ENCODE data around the gene MAP7D3. TPM values are rescaled to one million over a fixed set of nuclear protein-coding genes. Genes with fewer than 3 reads are reported as not detected.

MAP7D3 gene
- total and polyA plus RNA-seq, 10 of the 15 experiments (the other 5 are each of a cell fraction or from before 2014, with no cell fraction given): 9.1 to 24.0 (median 11.0) TPM

DNA sequence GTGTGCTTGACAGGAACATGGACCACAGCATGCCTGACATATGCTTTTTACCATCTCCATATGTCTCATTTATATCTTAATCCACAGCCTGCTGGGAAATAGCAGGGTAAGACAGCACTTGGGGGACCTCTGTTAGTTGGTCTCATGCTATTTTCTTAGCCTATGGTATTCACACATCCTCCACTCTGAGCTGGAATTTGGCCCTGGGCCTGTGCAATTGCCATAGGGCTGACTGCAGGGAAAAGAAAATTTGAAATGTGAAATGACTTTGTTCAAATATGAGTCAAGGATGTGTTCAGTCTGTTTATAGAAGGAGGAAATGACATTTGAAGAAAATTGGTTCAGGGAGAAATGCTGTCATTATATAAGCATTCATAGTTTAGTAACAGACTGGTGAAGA is 9.6 kb upstream of the MAP7D3 start:
- ChIA-PET CTCF (no interaction called here), POLR2A (no interaction called here), SMC1A (ENCODE audit: uncharacterized antibody, unreplicated experiment) (no interaction called here), RAD21 (ENCODE audit: unreplicated experiment) (no interaction called here)
- H3K9ac ChIP-seq (ENCODE audit: control insufficient read depth, insufficient read depth, low read length): no peak overlapping the region
- no peaks in the 10 kb centered on the region for H3K36me3 ChIP-seq (ENCODE audit: control insufficient read depth in 2 of 2, insufficient read depth in 2 of 2, low read length in 1 of 2)
- no peaks in the 10 kb centered on the region for H3K27me3 ChIP-seq (replicated peaks in 1 of 2; ENCODE audit: control insufficient read depth in 2 of 2, insufficient read depth in 2 of 2, low read length in 1 of 2)
- H2AFZ ChIP-seq (ENCODE audit: control insufficient read depth, low read depth, low read length): no peak overlapping the region
- H4K20me1 ChIP-seq (ENCODE audit: control insufficient read depth, insufficient read depth): no peaks in the 10 kb centered on the region
- in situ Hi-C loops (cut with MboI) (loop anchor here (10.0 kb wide), 2 partner anchors 226 to 434 kb away; no protein-coding TSS in a partner anchor), intact Hi-C loops (cut with micrococcal nuclease; ENCODE audit: unreplicated experiment) (no loop called here)
- no TSS peak for BruUV-seq (replicated peaks)
- no peak overlapping the region for H3K4me2 ChIP-seq (ENCODE audit: control insufficient read depth, insufficient read depth)
- H3K9me3 ChIP-seq (replicated peaks; ENCODE audit: control insufficient read depth, insufficient read depth, low read length): no peaks in the 10 kb centered on the region
- no peaks in the 10 kb centered on the region for H3K79me2 ChIP-seq (ENCODE audit: control insufficient read depth, insufficient read depth, low read length)
- no peaks in the 10 kb centered on the region for H3K4me1 ChIP-seq (ENCODE audit: control insufficient read depth, insufficient read depth, low read length)
- ATAC-seq (no peak), FAIRE-seq (no peak), DNase-seq (ENCODE audit: low read depth, low spot score) (no peak)
- H3K4me3 ChIP-seq: no peak overlapping the region
- no peak overlapping the region for H3K27ac ChIP-seq (ENCODE audit: control insufficient read depth, insufficient read depth)
- TF ChIP-seq ZSCAN29 (IDR thresholded peaks at IDR 0.05): no peak

DNA sequence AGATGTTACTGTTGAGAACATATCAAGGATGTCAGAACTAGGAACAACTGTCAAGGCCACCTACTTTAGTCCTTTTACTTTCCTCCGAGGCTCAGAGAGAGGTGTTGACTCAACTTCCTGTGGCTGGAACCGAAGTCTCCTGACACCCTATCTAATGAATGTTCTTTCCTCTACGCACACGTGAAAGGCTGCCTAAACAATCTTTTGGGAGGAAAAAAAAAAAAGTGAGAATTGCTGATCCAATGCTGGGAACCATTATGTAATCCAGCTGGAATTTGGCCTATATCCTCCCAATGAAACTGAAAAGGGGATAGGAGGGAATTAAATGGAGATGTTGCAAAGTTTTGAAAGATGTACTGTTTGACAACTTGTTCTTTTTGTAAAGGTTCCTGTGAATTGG is 8.3 kb upstream of the MAP7D3 start:
- Histone ChIP-seq H3K9me3 (replicated peaks; ENCODE audit: control insufficient read depth, insufficient read depth, low read length) (no peaks in the 10 kb centered on the region), H3K4me1 (ENCODE audit: control insufficient read depth, insufficient read depth, low read length) (no peaks in the 10 kb centered on the region), H3K79me2 (ENCODE audit: control insufficient read depth, insufficient read depth, low read length) (no peaks in the 10 kb centered on the region), H3K9ac (ENCODE audit: control insufficient read depth, insufficient read depth, low read length) (no peak overlapping the region), H3K4me3 (no peak overlapping the region), H3K27ac (ENCODE audit: control insufficient read depth, insufficient read depth) (no peak overlapping the region), H3K27me3 (replicated peaks in 1 of 2; ENCODE audit: control insufficient read depth in 2 of 2, insufficient read depth in 2 of 2, low read length in 1 of 2) (no peaks in the 10 kb centered on the region), H3K4me2 (ENCODE audit: control insufficient read depth, insufficient read depth) (no peak overlapping the region), H3K36me3 (ENCODE audit: control insufficient read depth in 2 of 2, insufficient read depth in 2 of 2, low read length in 1 of 2) (no peaks in the 10 kb centered on the region), H2AFZ (ENCODE audit: control insufficient read depth, low read depth, low read length) (no peak overlapping the region), H4K20me1 (ENCODE audit: control insufficient read depth, insufficient read depth) (no peaks in the 10 kb centered on the region)
- no peak for FAIRE-seq
- ATAC-seq: no peak
- BruUV-seq (replicated peaks): no TSS peak
- intact Hi-C loops (cut with micrococcal nuclease; ENCODE audit: unreplicated experiment): no loop called here
- RAD21 ChIA-PET (ENCODE audit: unreplicated experiment): no interaction called here
- POLR2A ChIA-PET: no interaction called here
- SMC1A ChIA-PET (ENCODE audit: uncharacterized antibody, unreplicated experiment): no interaction called here
- in situ Hi-C loops (cut with MboI): no loop called here
- CTCF ChIA-PET: no interaction called here
- no peak for TF ChIP-seq RAD21 (IDR thresholded peaks at IDR 0.05; ENCODE audit: insufficient read depth, low read depth, low read length)
- TF ChIP-seq, protein P1, sequence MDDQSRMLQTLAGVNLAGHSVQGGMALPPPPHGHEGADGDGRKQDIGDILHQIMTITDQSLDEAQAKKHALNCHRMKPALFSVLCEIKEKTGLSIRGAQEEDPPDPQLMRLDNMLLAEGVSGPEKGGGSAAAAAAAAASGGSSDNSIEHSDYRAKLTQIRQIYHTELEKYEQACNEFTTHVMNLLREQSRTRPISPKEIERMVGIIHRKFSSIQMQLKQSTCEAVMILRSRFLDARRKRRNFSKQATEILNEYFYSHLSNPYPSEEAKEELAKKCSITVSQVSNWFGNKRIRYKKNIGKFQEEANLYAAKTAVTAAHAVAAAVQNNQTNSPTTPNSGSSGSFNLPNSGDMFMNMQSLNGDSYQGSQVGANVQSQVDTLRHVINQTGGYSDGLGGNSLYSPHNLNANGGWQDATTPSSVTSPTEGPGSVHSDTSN (IDR thresholded peaks at IDR 0.05; ENCODE audit: insufficient replicate concordance, low read depth, low read length): no peak
- TF ChIP-seq, protein P2, sequence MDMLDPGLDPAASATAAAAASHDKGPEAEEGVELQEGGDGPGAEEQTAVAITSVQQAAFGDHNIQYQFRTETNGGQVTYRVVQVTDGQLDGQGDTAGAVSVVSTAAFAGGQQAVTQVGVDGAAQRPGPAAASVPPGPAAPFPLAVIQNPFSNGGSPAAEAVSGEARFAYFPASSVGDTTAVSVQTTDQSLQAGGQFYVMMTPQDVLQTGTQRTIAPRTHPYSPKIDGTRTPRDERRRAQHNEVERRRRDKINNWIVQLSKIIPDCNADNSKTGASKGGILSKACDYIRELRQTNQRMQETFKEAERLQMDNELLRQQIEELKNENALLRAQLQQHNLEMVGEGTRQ (IDR thresholded peaks at IDR 0.05; ENCODE audit: borderline replicate concordance, low read depth, low read length): no peak
- TF ChIP-seq, protein P3, sequence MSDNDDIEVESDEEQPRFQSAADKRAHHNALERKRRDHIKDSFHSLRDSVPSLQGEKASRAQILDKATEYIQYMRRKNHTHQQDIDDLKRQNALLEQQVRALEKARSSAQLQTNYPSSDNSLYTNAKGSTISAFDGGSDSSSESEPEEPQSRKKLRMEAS (IDR thresholded peaks at IDR 0.05; ENCODE audit: low read depth, low read length): no peak
- no peak for DNase-seq (ENCODE audit: low read depth, low spot score)
- 26% methylated on average over 4 of the region's 4 CpGs for WGBS (ENCODE audit: insufficient coverage, insufficient replicate concordance, low lambda C conversion rate, missing lambda C conversion rate)

All from GM12878 (cell line).